Suprapubic skin (tissue), 3 donors: ENCODE measurements around the gene GPX6.

Experiments used
- POLR2AphosphoS5 ChIP-seq, 3 donors: sonication (generic); formaldehyde crosslinking; IDR thresholded peaks; one replicate each; pipeline ENCODE4 v1.6.1; 2017; ENCODE audit warnings: antibody characterized with exemption in 3 of 3
- TF ChIP-seq, protein P1 (sequence below), 2 donors: fragments of 200-600 bp in 1 of 2; fragments of 450-650 bp in 1 of 2; sonication (generic) in 1 of 2; IDR thresholded peaks; one replicate each; pipeline ENCODE4 v1.5.1; 2016 to 2019; ENCODE audit warnings: antibody characterized with exemption in 2 of 2, mild to moderate bottlenecking in 1 of 2, moderate library complexity in 1 of 2

DNA sequence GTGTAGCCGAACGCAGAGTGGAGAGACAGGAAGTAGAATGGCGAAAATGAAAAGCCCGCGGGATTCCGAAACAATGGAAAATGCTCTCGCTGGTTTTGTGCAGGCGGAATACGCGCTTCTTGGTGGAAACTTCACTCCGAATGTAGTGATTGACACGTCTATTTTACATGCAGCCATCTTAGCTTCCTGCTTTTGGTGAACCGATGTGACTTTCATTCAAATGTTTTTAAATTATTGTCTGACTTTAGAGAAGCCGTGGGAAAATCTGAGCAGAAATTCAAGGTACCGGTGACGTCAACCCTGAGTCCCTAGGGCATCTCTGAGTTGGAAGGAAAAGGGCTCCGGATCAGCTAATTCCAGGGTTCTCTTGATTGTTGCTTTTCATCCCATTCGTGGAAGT lies 21.5 kb upstream of the GPX6 start:
- no peak for TF ChIP-seq POLR2AphosphoS5 (IDR thresholded peaks at IDR 0.05)
- TF ChIP-seq, protein P1, sequence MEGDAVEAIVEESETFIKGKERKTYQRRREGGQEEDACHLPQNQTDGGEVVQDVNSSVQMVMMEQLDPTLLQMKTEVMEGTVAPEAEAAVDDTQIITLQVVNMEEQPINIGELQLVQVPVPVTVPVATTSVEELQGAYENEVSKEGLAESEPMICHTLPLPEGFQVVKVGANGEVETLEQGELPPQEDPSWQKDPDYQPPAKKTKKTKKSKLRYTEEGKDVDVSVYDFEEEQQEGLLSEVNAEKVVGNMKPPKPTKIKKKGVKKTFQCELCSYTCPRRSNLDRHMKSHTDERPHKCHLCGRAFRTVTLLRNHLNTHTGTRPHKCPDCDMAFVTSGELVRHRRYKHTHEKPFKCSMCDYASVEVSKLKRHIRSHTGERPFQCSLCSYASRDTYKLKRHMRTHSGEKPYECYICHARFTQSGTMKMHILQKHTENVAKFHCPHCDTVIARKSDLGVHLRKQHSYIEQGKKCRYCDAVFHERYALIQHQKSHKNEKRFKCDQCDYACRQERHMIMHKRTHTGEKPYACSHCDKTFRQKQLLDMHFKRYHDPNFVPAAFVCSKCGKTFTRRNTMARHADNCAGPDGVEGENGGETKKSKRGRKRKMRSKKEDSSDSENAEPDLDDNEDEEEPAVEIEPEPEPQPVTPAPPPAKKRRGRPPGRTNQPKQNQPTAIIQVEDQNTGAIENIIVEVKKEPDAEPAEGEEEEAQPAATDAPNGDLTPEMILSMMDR (IDR thresholded peaks at IDR 0.05) = no peak
